ENCODE results near the gene OTC. TPM values are rescaled to one million over a fixed set of nuclear protein-coding genes. Genes with fewer than 3 reads are reported as not detected.

OTC gene
- total RNA-seq, 2 experiments from 2014 or later: not detected

DNA sequence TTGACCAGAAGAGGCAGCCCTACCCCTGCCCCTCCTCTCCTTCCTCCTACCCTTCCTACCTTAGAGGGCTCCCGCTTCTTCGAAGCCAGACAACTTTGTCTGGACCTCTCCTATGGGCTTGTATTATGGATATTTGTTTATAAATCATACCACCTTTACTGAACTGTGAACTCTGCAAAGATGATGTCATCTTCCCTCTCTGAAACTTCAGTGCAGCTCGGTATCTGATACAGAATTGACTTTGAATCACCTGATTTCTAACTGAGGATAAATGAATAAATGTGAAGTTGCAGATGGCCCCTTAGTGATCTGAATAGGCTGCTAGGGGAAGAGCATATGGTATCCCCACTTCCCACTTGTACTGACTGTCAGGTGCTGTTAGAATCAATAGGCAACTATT, 1.1 kb upstream of the OTC start:
- CTCF ChIA-PET: no interaction called here
- POLR2A ChIA-PET: no interaction called here

GRCh38 chrX:38356401-38356800, 4.0 kb downstream of the OTC start:
- POLR2A ChIA-PET: no interaction called here

GRCh38 chrX:38357747-38358673, 5.6 kb downstream of the OTC start:
- ChIA-PET CTCF (no interaction called here), POLR2A (no interaction called here)

More at GRCh38 chrX:38356401-38356800, 4.0 kb downstream of the OTC start:
- CTCF ChIA-PET: no interaction called here

DNA sequence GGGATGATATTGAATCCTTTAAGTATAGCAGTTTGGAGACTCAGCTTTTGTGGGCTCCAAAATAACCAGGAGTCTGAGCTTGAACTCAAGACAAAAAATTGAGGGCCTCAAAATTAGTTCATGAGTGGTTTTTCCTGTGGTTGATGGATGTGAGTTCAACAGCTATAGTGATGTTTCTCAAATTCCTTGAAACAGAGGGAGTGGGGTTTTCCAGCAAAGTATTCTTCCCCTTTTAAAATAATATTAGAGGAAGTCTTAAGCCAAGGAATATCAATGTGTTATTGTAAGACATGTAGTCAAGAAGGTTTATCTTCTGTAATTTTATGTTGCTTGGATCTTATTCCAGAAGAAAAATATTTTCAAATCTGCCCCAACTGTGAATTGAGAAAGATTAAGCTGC, 10.6 kb downstream of the OTC start:
- CTCF ChIA-PET: no interaction called here
- POLR2A ChIA-PET: no interaction called here

DNA sequence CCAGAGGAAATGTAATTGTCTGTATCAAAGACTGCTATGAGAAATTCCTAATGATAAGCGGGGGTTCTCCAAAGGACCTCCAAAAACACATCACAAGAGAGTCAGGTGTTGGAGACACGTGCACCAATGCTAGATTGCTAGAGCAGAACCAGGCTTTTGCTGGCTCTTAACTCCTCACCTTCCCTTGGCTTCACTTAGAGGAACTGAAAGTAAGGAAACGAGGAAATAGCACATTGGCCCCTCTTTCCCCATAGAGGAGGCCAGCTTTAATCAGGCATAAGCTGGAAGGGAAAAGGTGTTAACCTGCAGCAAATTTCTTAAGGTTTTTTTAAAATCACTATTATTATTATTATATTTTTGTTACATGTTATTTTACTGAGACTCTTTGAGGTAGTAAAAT, 13.6 kb downstream of the OTC start:
- POLR2A ChIA-PET: no interaction called here
- CTCF ChIA-PET: no interaction called here

- POLR2A ChIA-PET: no interaction called here
- CTCF ChIA-PET: no interaction called here
Observed at GRCh38 chrX:38368774-38369173, 16.4 kb downstream of the OTC start.

- POLR2A ChIA-PET: no interaction called here
- CTCF ChIA-PET: no interaction called here
Observed at GRCh38 chrX:38371641-38372040, 19.2 kb downstream of the OTC start.

- POLR2A ChIA-PET: no interaction called here
- CTCF ChIA-PET: no interaction called here
Observed at GRCh38 chrX:38374431-38374830, 22.0 kb downstream of the OTC start.

GRCh38 chrX:38375891-38376290, 23.5 kb downstream of the OTC start:
- CTCF ChIA-PET: no interaction called here
- POLR2A ChIA-PET: no interaction called here

GRCh38 chrX:38376747-38377146, 24.3 kb downstream of the OTC start:
- ChIA-PET CTCF (no interaction called here), POLR2A (no interaction called here)

DNA sequence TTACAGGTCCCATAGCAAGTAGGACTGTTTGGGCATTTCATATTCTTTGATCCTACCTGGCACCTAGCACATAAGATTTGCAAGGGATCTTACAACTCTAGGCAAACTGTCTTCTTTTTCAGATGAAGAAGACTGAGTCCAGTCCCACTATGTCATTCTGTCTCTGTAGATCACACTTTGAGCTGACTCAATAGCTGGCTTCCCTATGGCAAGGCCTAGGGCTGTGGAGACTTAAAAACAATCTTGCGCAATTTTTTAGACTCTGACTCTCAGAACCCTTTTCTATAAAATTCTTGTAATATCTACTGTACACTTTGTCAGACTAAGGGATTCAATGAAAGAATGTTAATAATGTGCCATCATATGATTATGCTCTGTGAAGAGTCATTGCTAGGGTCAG, 26.7 kb downstream of the OTC start:
- ChIA-PET CTCF (no interaction called here), POLR2A (no interaction called here)

GRCh38 chrX:38382663-38383062, 30.3 kb downstream of the OTC start:
- ChIA-PET CTCF (no interaction called here), POLR2A (no interaction called here)

- CTCF ChIA-PET: no interaction called here
Observed at GRCh38 chrX:38400389-38400910, 48.0 kb downstream of the OTC start.

DNA sequence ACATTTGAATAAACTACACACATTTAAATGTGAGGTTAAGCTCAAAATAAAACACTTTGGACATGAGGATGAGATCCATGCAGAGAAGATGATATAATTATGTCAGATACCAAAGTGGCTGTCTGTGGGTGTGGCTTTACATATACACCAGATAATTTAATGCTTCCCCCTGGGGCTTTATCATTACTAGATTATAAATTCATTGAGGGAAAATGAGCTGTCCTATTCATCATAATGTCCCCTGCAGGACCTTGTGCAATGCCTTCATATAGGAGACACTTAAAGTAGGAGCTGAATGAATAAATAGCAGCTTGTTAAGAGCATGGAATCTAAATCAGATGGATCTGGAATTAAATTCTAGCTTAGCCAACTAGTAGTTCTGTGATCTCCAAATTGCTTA, 49.7 kb downstream of the OTC start:
- POLR2A ChIA-PET: no interaction called here
- CTCF ChIA-PET: no interaction called here

More at GRCh38 chrX:38400389-38400910, 48.0 kb downstream of the OTC start:
- POLR2A ChIA-PET: no interaction called here

DNA sequence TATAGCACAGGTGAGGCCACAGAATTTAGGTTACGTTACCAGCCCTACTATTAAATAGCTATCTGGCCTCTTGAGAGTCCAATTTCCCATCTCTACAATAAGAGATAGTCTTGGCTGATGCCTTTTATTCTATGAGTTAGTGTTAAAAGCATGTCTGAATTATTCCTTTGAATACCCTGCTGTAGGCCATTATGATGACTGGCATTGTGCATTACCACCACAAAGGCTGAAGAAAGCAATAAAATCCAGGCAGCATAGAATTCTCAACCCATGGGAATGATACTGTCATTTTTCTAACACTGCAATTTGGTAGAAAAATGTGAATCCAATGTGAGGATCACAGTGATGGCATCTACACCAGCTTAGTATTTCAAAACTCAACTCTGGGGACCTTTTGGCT, 51.4 kb downstream of the OTC start:
- POLR2A ChIA-PET: no interaction called here
- CTCF ChIA-PET: no interaction called here

DNA sequence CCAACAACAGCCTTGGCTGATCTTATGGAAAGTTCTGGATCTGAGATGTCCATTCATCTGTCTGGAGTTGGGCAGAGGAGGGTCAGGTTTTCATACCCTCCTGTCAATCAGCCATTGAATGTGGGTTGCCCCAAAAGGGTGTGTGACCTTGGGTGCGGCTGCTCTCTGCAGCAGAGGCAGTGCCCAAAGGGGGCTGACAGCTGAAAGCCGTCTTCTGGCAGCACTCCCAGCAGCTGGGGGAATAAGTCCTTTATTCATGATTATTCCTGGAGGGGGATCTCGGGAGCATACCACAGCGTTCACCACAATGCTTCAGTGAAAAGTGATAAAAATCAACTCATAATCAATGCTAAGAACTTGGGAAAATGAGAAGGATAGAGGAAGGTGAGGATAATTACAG, 54.7 kb downstream of the OTC start:
- ChIA-PET POLR2A (no interaction called here), CTCF (no interaction called here)

DNA sequence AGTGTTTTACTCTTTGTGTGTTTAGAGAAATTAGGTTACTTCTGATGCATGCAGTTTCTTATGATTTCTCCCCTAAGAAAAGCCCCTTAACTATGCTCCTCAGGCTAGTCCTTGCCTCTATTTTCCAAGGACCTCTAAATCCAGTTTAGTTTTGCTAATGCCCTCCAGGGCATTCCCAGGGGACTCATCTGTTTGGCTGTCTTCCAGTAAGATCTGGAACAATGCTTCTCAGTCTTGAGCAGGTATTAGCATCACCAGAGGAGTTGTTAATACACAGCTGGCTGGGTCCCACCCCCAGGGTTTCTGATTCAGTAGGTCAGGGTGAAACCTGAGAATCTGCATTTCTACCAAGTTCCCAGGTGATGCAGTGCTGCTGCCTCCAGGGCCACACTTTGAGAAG, 56.9 kb downstream of the OTC start:
- CTCF ChIA-PET: no interaction called here

GRCh38 chrX:38426785-38427184, 74.4 kb downstream of the OTC start:
- ChIA-PET POLR2A (no interaction called here), CTCF (no interaction called here)

More for the DNA sequence above, 56.9 kb downstream of the OTC start:
- POLR2A ChIA-PET: no interaction called here

DNA sequence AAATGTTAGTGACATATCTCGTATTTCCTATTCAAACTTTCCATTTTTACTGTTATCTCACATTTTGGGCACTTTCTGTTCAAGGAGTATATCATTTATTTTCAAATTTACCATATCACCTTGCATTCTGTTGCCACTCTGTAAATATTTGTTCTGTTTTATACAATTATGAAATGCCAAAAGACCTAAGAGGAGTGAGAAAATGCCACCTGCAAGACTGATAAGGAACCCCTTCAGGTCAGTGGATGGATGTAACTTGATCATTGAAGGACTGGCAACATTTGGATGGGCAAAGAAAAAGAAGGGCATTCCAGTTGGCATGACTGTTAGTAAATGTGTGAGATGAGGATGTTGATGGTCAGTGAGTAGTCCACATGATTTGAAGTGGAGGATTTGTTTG, 79.1 kb downstream of the OTC start:
- ChIA-PET POLR2A (no interaction called here), CTCF (no interaction called here)

DNA sequence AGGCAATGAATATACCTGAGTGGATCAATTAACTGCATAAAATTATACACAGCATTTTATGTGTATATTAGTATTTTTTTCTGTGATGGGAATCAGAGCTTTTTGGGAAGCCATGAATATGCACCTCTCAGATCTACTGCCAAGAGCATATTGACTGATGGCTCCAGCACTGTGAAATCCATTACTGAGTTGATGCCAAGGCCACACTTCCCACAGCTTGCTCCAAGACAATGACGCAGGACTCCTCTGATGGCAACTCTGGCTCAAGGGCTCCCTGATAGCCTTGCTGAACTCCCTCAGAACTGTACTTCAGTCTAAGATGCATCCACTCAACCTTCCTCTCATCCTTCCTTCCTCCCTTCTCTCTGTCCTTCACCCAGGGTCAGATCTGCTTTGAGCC, 82.7 kb downstream of the OTC start:
- CTCF ChIA-PET: no interaction called here
- POLR2A ChIA-PET: no interaction called here

GRCh38 chrX:38437093-38437492, 84.7 kb downstream of the OTC start:
- CTCF ChIA-PET: no interaction called here
- POLR2A ChIA-PET: no interaction called here

DNA sequence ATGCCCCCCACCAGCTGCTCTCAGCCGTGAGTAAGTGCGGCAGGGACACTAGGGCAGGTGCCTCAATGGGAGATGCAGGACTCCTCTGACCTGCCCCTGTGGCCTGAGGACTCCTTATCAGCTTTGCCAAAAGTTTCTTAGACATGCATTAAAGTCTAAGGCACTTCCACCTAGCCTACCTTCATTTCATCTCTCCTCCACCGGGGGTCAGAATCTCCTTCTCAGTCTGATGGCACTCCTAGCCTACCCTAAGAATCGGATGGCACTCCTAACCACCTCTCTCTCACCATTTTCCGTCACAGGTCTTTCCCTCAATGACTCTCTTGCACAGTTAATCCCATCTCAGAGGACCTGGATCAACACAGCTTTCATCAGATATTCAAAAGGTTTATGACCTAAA, 85.9 kb downstream of the OTC start:
- ChIA-PET CTCF (no interaction called here), POLR2A (no interaction called here)

Data from activated CD8-positive, alpha-beta memory T cell treated with anti-CD3 and anti-CD28 coated beads for 36 hours (primary cell).